GM21717 (cell line): Measurements from ENCODE around the gene RETN.

ENCODE experiments used
- ATAC-seq: cut with Tn5 transposase; IDR thresholded peaks from one replicate; pipeline ENCODE4 v1.9.1; 2021; ENCODE audit warnings: mild to moderate bottlenecking, moderate library complexity; ENCODE audit not compliant: unreplicated experiment

The RETN gene

GRCh38 chr19:7705387-7706187 is 36.7 kb downstream of the RETN start:
- peak; percentile 37 for ATAC-seq

- ATAC-seq = no peak
These were observed 37.5 kb downstream of the RETN start for GRCh38 chr19:7706188-7706954.

GRCh38 chr19:7706955-7707456 is 38.2 kb downstream of the RETN start:
- no peak for ATAC-seq

GRCh38 chr19:7709932-7710460 is 41.1 kb downstream of the RETN start:
- no peak for ATAC-seq

- no peak for ATAC-seq
These were observed 41.8 kb downstream of the RETN start for GRCh38 chr19:7710616-7711015.

- ATAC-seq = no peak
These were observed 46.8 kb downstream of the RETN start for GRCh38 chr19:7715671-7716070.

- no peak for ATAC-seq
These were observed 47.9 kb downstream of the RETN start for GRCh38 chr19:7716762-7717161.

- ATAC-seq = no peak
These were observed 49.8 kb downstream of the RETN start for GRCh38 chr19:7718668-7719067.
